HepG2 (cell line): ENCODE data around the gene FOCAD. TPM values are rescaled to one million over a fixed set of nuclear protein-coding genes. Genes with fewer than 3 reads are reported as not detected.

Source experiments
- ATAC-seq: fragments of 200-7000 bp; cut with Tn5 transposase; 3 replicates; pipeline ENCODE4 v1.9.1; 2020; ENCODE audit warnings: mild to moderate bottlenecking, moderate library complexity
- BruUV-seq: library from RNA; stranded (reverse); fragments of 400-500 nt; replicated peaks from 2 replicates; lab custom pipeline; 2021; lab: Mats Ljungman, UMichigan
- CTCF ChIA-PET: fragments of 300-600 bp; formaldehyde crosslinking; extraction: SDS; loops from one replicate; lab custom pipeline; 2021; ENCODE audit warnings: low total read pairs, inconsistent platforms, low intra/inter-chr PET ratio; lab: Yijun Ruan, JAX
- POLR2A ChIA-PET: fragments of 350-600 bp; sonication (Branson Sonifier 250); formaldehyde crosslinking; loops from one replicate; lab custom pipeline; 2020; ENCODE audit warnings: antibody characterized with exemption, inconsistent platforms; lab: Yijun Ruan, JAX
- DNase-seq: peaks from one replicate; pipeline ENCODE4 v3.0.0-alpha.2; 2015; ENCODE audit warnings: low spot score
- FAIRE-seq: peaks from 3 replicates; lab custom pipeline; 2011; peaks lifted over from hg19 to GRCh38; lab: Jason Lieb, UNC
- H2AFZ ChIP-seq: one replicate; pipeline ENCODE4 v1.6.1; 2011; ENCODE audit warnings: low read length, inconsistent platforms
- H3K27ac ChIP-seq: fragments of 300-600 bp; 3 replicates; pipeline ENCODE4 v1.8.0; 2011; ENCODE audit warnings: mixed run types, mild to moderate bottlenecking, mixed read lengths, low read length, inconsistent platforms; ENCODE audit not compliant: insufficient read depth; ENCODE audit errors: extremely low read length
- H3K27me3 ChIP-seq, 2 experiments: fragments of 200-600 bp in 1 of 2; 2 replicates in 1 of 2; 3 replicates in 1 of 2; pipeline versions ENCODE4 v1.6.0 to v1.8.0; 2011; ENCODE audit warnings: low read length in 2 of 2, mild to moderate bottlenecking in 2 of 2, moderate library complexity in 2 of 2, inconsistent platforms in 1 of 2; ENCODE audit not compliant: insufficient read depth in 2 of 2, control insufficient read depth in 1 of 2
- H3K36me3 ChIP-seq, 2 experiments: fragments of 200-600 bp in 1 of 2; replicated peaks in 1 of 2; 2 replicates in 1 of 2; 3 replicates in 1 of 2; pipeline versions ENCODE4 v1.5.1 to v1.8.0; 2011; ENCODE audit warnings: low read length in 2 of 2, inconsistent platforms in 1 of 2; ENCODE audit not compliant: insufficient read depth in 2 of 2, control insufficient read depth in 1 of 2
- H3K4me1 ChIP-seq: 2 replicates; pipeline ENCODE4 v1.5.1; 2012; ENCODE audit warnings: low read length, inconsistent platforms; ENCODE audit not compliant: insufficient read depth
- H3K4me2 ChIP-seq: 2 replicates; pipeline ENCODE4 v1.6.0; 2011; ENCODE audit warnings: low read depth, low read length, inconsistent platforms
- H3K4me3 ChIP-seq, 3 experiments: fragments of 200-600 bp in 1 of 3; sonication (generic), shearing (Covaris generic) in 1 of 3; replicated peaks in 1 of 3; 2 replicates each; pipeline ENCODE4 v1.5.1; 2011 to 2016; ENCODE audit warnings: low read length in 3 of 3, inconsistent platforms in 2 of 3, low read depth in 2 of 3, mild to moderate bottlenecking in 2 of 3, control low read depth in 1 of 3, mixed read lengths in 1 of 3; ENCODE audit not compliant: insufficient read depth in 1 of 3
- H3K79me2 ChIP-seq: one replicate; pipeline ENCODE4 v1.6.1; 2011; ENCODE audit warnings: low read length, inconsistent platforms; ENCODE audit not compliant: insufficient read depth
- H3K9ac ChIP-seq: 2 replicates; pipeline ENCODE4 v1.6.0; 2011; ENCODE audit warnings: mild to moderate bottlenecking, low read depth, low read length, inconsistent platforms; ENCODE audit not compliant: insufficient read depth
- H3K9me3 ChIP-seq: 2 replicates; pipeline ENCODE4 v1.5.1; 2012; ENCODE audit warnings: mild to moderate bottlenecking, low read length
- H4K20me1 ChIP-seq: 2 replicates; pipeline ENCODE4 v1.6.0; 2011; ENCODE audit warnings: inconsistent platforms, mild to moderate bottlenecking, low read length, moderate library complexity; ENCODE audit not compliant: insufficient read depth
- CREBL2 ChIP-seq: sonication (generic); formaldehyde crosslinking; IDR thresholded peaks from 2 replicates; pipeline ENCODE4 v1.8.1; 2023; ENCODE audit warnings: missing genetic modification reagents, mild to moderate bottlenecking, borderline replicate concordance
- CREM ChIP-seq, 2 experiments: sonication (generic) in 1 of 2; formaldehyde crosslinking in 1 of 2; IDR thresholded peaks; 2 replicates each; pipeline versions ENCODE4 v1.4.0 to v1.6.1; 2016 to 2020; ENCODE audit warnings: antibody characterized with exemption in 1 of 2, mild to moderate bottlenecking in 1 of 2, missing genetic modification reagents in 1 of 2
- E2F2 ChIP-seq: sonication (generic); formaldehyde crosslinking; IDR thresholded peaks from 2 replicates; pipeline ENCODE4 v1.4.0; 2020; ENCODE audit warnings: missing genetic modification reagents, borderline replicate concordance
- HES4 ChIP-seq: sonication (generic); formaldehyde crosslinking; IDR thresholded peaks from 2 replicates; pipeline ENCODE4 v1.9.0; 2021; ENCODE audit warnings: mild to moderate bottlenecking, missing genetic modification reagents, borderline replicate concordance
- HNRNPUL1 ChIP-seq: fragments of 200-400 bp; formaldehyde crosslinking; IDR thresholded peaks from 2 replicates; pipeline ENCODE4 v1.6.1; 2017; ENCODE audit warnings: low read depth, mild to moderate bottlenecking, low read length, moderate library complexity
- ISL2 ChIP-seq: sonication (generic); formaldehyde crosslinking; IDR thresholded peaks from 2 replicates; pipeline ENCODE4 v1.5.0; 2020; ENCODE audit warnings: missing genetic modification reagents
- KMT2A ChIP-seq: sonication (generic); formaldehyde crosslinking; IDR thresholded peaks from 2 replicates; pipeline ENCODE4 v1.4.0; 2020; ENCODE audit warnings: missing genetic modification reagents
- MYPOP ChIP-seq: sonication (generic); formaldehyde crosslinking; IDR thresholded peaks from 2 replicates; pipeline ENCODE4 v1.8.1; 2023; ENCODE audit warnings: mild to moderate bottlenecking, moderate library complexity, missing genetic modification reagents
- NPAS2 ChIP-seq: sonication (generic); formaldehyde crosslinking; IDR thresholded peaks from 2 replicates; pipeline ENCODE4 v1.8.0; 2022; ENCODE audit warnings: mild to moderate bottlenecking, missing genetic modification reagents, borderline replicate concordance
- PHB2 ChIP-seq: fragments of 450-650 bp; IDR thresholded peaks from 2 replicates; pipeline ENCODE4 v1.6.1; 2018; ENCODE audit not compliant: partially characterized antibody
- ZBTB1 ChIP-seq: sonication (generic); formaldehyde crosslinking; IDR thresholded peaks from 2 replicates; pipeline ENCODE4 v1.4.0; 2020; ENCODE audit warnings: missing genetic modification reagents, borderline replicate concordance
- ZNF232 ChIP-seq: sonication (generic); formaldehyde crosslinking; IDR thresholded peaks from 2 replicates; pipeline ENCODE4 v1.4.0; 2020; ENCODE audit warnings: missing genetic modification reagents, borderline replicate concordance
- WGBS: methylation state at CpG from one replicate; pipeline ENCODE4 v1.1.6; 2017; ENCODE audit warnings: low lambda C conversion rate; 5-methylcytosine and 5-hydroxymethylcytosine counted together
- in situ Hi-C: cut with HindIII; loops from 2 replicates; pipeline ENCODE4 v1.10.0; 2017; ENCODE audit warnings: low pct_unique_long_range_greater_than_20kb; ENCODE audit not compliant: extremely low pct_ligation_motif_present
- intact Hi-C: fragments of 100-400 bp; cut with micrococcal nuclease; formaldehyde crosslinking; loops from one replicate; pipeline ENCODE4 v1.10.0; 2022; ENCODE audit not compliant: unreplicated experiment
- polyA plus RNA-seq, 8 experiments: library from polyadenylated mRNA; depleted of rRNA in 3 of 8; stranded (reverse) in 7 of 8; unstranded in 1 of 8; fragments of >200 nt; fragmentation: Illumina TruSeq in 4 of 8; extraction: Trizol in 4 of 8; gene quantifications; 2 replicates each; pipeline versions ENCODE4 v1.2.1 to v1.2.3, GENCODE V29; 2011 to 2016; ENCODE audit warnings: low read depth in 4 of 8, missing spikeins in 1 of 8, mixed read lengths in 1 of 8; ENCODE audit not compliant: insufficient read depth in 1 of 8
- total RNA-seq, 5 experiments: library from RNA; depleted of rRNA; stranded (reverse); fragments of >200 nt; fragmentation: Illumina TruSeq; extraction: Trizol; gene quantifications; 2 replicates each; pipeline ENCODE4 v1.2.3, GENCODE V29; 2016; ENCODE audit warnings: low read depth in 1 of 5

Gene FOCAD
- total and polyA plus RNA-seq, 2 of the 13 experiments (the other 11 are each of a cell fraction or from before 2014, with no cell fraction given), result 18.0 to 31.1 TPM

- no peak for TF ChIP-seq KMT2A
- TF ChIP-seq HES4, result no peak
- TF ChIP-seq CREBL2 (CRISPR knock-in tag), result no peak
- no peak for TF ChIP-seq E2F2 (CRISPR knock-in tag)
- no peak for TF ChIP-seq ISL2 (CRISPR knock-in tag)
These were observed 304.0 kb downstream of the FOCAD start (continued) for GRCh38 chr9:20988061-20988460.

GRCh38 chr9:20988671-20989315 is 304.7 kb downstream of the FOCAD start:
- CTCF ChIA-PET, result no interaction called here

More at GRCh38 chr9:20988671-20989315, 304.7 kb downstream of the FOCAD start:
- Histone ChIP-seq H3K36me3 (peaks cover 4 to 7% of the 10 kb centered on the region in 2 experiments; a peak in 3 of 5 replicates), H2AFZ (no peak overlapping the region), H3K27me3 (no peaks in the 10 kb centered on the region), H3K9me3 (no peaks in the 10 kb centered on the region), H3K4me3 (no peak overlapping the region), H3K9ac (no peak overlapping the region), H3K79me2 (no peaks in the 10 kb centered on the region), H3K4me2 (no peak overlapping the region), H4K20me1 (no peaks in the 10 kb centered on the region), H3K27ac (no peak overlapping the region), H3K4me1 (no peaks in the 10 kb centered on the region)
- FAIRE-seq, result no peak
- WGBS, result 63% methylated on average over 3 of the region's 3 CpGs
- no peak for ATAC-seq
- TF ChIP-seq MYPOP, result no peak
- TF ChIP-seq CREM (IDR thresholded peaks at IDR 0.05), result no peak
- TF ChIP-seq CREM (CRISPR knock-in tag; IDR thresholded peaks at IDR 0.05), result no peak
- no peak for TF ChIP-seq NPAS2 (CRISPR knock-in tag)
- no peak for TF ChIP-seq ZBTB1 (CRISPR knock-in tag)
- no peak for TF ChIP-seq HNRNPUL1
- TF ChIP-seq PHB2, result no peak
- no peak for TF ChIP-seq ZNF232 (CRISPR knock-in tag)
- BruUV-seq, result no TSS peak
- intact Hi-C loops, result no loop called here
- in situ Hi-C loops, result no loop called here
- no peak for DNase-seq
- POLR2A ChIA-PET, result no interaction called here
